ENCODE data around the gene FGG.

FGG gene

DNA sequence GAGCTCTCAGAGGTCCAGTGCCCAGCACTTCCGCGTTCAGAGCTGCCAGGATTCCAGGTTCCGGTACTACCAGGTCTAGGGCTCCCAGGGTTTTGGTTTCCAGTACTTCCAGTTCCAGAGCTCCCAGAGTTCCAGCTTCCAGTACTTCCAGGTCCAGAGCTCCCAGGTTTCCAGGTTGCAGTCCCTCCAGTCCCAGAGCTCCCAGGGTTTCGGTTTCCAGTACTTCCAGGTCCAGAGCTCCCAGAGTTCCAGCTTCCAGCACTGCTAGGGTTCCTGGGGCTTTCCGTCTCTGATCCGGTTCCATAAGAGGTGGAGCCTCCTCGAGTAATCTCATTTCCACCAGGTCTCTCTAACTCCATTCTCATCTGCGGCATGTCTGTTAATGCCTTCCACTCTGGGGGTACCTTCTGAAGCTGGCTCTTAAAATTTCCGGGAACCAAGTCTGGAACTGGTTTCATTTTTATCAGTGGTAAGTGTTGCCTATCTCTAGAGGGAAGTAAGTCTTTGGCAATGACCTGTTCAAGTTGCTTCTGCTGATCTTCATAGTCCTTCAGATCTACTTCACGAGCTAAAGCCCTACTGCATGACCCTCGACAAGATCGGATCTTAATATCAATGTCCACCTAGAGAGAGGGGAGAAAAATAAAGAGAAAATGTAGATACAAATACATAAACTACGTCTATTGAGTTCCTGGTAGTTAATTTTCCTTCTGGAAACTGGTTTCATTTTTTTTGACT, 26.0 kb downstream of the FGG start:
- DNase-seq (ENCODE audit: low read depth in 2 of 2) = no peak

- no peak for DNase-seq (ENCODE audit: low read depth in 2 of 2)
Measured at GRCh38 chr4:154585369-154586018, 27.0 kb downstream of the FGG start.

DNA sequence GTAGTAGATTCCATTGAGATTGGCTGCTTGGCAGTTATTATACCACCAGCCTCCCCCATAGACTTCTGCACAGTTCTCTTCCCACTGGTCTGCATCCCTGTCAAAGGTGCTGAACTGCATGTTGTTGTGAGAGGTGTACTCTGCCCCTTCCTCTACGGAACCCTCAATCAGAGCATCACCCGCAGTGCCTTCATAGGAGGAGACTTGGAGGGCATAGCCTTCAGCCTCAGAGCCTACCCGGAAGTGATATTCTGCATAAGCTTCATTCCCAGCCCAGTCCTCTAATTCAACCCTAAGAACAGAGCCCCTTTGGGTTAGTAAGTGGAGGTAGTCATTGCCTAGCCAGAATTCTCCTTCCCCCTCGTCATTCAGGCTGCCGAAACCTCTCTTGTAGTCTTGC, 28.2 kb downstream of the FGG start:
- no peak for DNase-seq (ENCODE audit: low read depth in 2 of 2)

DNA sequence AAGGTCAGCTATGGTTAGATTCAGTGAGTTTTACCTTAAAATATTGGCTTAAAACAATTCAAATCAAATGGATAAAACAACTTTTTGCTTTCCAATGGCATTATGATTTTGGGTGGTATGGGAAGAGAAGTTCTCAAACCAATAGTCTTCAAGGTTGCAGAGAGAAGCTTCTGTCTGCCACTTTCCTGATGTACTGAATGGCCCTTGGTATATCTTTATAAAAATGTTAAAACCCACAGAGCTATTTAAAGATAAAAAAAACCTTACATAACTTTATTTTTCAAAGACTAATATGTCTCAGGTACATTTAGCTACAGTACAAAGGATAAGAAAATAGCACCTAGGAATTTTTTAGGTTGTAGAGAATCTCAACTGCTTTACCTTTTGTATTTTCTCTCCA, 28.8 kb downstream of the FGG start:
- DNase-seq (ENCODE audit: low read depth in 2 of 2) = no peak

GRCh38 chr4:154583230-154583629, 29.2 kb downstream of the FGG start:
- no peak for DNase-seq (ENCODE audit: low read depth in 2 of 2)

DNA sequence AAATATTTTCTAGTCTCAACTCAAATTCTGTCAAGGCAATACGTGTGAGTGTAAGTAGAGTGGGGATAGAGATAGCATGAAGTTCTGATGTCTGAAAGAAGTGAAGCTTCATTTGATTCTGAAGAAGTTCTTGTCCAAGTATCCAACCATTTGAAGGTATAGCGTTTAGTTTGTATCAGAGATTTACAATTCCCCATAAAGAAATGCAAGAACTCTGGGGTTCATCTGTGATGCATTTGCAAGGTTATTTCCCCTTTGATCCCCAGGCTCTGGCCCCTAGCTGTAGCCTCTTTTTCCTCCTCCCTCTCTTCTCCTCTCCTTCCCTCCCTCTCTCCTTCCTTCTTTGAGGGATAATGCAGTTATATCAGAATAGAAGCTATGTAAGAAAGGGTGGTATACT, 29.7 kb downstream of the FGG start:
- no peak for DNase-seq (ENCODE audit: low read depth in 2 of 2)

GRCh38 chr4:154579927-154580326, 32.5 kb downstream of the FGG start:
- no peak for DNase-seq (ENCODE audit: low read depth in 2 of 2)

- DNase-seq (ENCODE audit: low read depth in 2 of 2) = no peak
Measured at GRCh38 chr4:154578919-154579318, 33.5 kb downstream of the FGG start.

GRCh38 chr4:154577324-154577723, 35.1 kb downstream of the FGG start:
- no peak for DNase-seq (ENCODE audit: low read depth in 2 of 2)

- DNase-seq (ENCODE audit: low read depth in 2 of 2) = no peak
Measured at GRCh38 chr4:154574311-154574710, 38.1 kb downstream of the FGG start.

DNA sequence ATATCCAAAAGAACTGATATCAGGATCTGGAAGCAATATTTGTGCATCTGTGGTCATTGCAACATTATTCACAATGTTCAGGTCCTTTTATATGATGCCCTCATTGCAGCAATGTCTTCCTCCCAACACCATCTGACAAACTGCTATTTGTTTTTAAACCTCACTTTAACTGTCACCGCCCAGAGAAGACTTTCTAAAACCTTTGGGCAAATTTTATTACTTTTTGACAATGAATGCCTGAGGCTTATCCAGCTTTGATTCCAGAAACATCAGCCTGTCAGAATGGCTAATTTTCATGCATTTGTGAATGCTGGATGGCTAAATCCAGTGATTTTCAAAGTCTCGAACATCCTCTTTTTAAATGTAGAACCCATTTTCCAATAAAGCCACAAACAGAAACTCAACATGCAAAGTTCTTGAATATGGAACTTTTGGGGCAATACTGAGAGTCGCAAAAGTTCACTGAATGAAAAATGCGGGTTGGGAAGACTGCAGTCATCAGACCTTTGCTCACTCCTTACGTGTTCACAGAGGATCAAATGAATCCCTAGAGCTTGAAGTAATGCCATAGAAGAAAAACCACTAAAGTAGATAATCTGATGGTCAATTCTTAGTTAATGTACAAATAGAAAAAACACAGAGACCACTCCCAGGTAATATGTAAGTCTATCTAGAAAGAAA, 39.1 kb downstream of the FGG start:
- no peak for DNase-seq (ENCODE audit: low read depth in 2 of 2)

- no peak for DNase-seq (ENCODE audit: low read depth in 2 of 2)
Measured at GRCh38 chr4:154569584-154569983, 42.9 kb downstream of the FGG start.

DNA sequence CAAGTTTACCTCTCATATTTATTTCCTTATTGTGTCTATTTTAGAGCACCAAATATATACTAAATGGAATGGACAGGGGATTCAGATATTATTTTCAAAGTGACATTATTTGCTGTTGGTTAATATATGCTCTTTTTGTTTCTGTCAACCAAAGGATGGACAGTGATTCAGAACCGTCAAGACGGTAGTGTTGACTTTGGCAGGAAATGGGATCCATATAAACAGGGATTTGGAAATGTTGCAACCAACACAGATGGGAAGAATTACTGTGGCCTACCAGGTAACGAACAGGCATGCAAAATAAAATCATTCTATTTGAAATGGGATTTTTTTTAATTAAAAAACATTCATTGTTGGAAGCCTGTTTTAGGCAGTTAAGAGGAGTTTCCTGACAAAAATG, 43.4 kb downstream of the FGG start:
- no peak for DNase-seq (ENCODE audit: low read depth in 2 of 2)

DNA sequence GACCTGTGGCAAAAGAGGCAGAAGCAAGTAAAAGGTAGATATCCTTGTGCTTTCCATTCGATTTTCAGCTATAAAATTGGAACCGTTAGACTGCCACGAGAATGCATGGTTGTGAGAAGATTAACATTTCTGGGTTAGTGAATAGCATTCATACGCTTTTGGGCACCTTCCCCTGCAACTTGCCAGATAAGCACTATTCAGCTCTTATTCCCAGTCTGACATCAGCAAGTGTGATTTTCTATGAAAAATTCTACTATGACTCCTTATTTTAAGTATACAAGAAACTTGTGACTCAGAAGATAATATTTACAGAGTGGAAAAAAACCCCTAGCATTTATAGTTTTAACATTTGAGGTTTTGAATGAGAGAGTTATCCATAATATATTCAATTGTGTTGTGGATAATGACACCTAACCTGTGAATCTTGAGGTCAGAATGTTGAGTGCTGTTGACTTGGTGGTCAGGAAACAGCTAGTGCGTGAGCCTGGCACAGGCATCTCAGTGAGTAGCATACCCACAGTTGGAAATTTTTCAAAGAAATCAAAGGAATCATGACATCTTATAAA, 45.7 kb downstream of the FGG start:
- no peak for DNase-seq (ENCODE audit: low read depth in 2 of 2)

DNA sequence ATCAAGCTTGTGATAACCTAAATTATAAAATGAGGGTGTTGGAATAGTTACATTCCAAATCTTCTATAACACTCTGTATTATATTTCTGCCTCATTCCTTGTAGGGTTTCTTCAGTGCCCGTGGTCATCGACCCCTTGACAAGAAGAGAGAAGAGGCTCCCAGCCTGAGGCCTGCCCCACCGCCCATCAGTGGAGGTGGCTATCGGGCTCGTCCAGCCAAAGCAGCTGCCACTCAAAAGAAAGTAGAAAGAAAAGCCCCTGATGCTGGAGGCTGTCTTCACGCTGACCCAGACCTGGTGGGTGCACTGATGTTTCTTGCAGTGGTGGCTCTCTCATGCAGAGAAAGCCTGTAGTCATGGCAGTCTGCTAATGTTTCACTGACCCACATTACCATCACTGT, 46.8 kb downstream of the FGG start:
- no peak for DNase-seq (ENCODE audit: low read depth in 2 of 2)

DNA sequence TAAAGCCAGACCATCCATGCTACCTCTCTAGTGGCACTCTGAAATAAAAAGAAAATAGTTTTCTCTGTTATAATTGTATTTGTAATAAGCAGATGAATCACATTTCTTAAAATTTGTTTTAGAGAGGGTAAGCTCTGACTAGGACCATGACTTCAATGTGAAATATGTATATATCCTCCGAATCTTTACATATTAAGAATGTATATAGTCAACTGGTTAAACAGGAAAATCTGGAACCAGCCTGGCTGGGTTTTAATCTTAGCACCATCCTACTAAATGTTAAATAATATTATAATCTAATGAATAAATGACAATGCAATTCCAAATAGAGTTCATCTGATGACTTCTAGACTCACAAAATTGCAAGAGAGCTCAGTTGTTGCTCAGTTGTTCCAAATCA, 48.1 kb downstream of the FGG start:
- no peak for DNase-seq (ENCODE audit: low read depth in 2 of 2)

DNA sequence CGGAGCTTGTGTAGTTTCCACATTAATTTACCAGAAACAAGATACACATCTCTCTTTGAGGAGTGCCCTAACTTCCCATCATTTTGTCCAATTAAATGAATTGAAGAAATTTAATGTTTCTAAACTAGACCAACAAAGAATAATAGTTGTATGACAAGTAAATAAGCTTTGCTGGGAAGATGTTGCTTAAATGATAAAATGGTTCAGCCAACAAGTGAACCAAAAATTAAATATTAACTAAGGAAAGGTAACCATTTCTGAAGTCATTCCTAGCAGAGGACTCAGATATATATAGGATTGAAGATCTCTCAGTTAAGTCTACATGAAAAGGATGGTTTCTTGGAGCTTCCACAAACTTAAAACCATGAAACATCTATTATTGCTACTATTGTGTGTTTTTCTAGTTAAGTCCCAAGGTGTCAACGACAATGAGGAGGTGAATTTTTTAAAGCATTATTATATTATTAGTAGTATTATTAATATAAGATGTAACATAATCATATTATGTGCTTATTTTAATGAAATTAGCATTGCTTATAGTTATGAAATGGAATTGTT, 49.7 kb downstream of the FGG start, which contains the start of gene FGB:
Gene FGB, plus strand, starts transcription at position 315 of the 558 bp plus-strand sequence. Its CDS starts 8 bp downstream, at position 323.
- no peak for DNase-seq (ENCODE audit: low read depth in 2 of 2)

DNA sequence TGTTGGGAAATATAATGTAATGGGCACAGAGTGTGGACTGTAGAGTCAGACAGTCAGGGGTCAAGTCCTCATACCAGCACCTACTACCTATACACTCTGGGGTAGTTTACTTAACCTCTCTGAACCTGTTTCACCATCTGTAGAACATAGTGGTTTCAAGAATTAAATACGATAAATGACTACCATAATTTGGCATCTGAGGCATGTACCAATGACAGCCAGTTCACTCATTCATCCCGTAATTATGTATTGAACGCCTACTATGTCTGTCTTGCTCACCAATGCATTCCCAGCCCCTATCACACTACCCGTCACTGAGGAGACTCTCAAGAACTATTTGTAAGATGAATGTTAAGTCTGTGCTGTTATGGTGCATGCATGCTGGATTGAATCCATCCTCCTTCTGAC, 51.6 kb downstream of the FGG start:
- no peak for DNase-seq (ENCODE audit: low read depth in 2 of 2)

- DNase-seq (ENCODE audit: low read depth in 2 of 2) = no peak
Measured at GRCh38 chr4:154560419-154560801, 52.0 kb downstream of the FGG start.

DNA sequence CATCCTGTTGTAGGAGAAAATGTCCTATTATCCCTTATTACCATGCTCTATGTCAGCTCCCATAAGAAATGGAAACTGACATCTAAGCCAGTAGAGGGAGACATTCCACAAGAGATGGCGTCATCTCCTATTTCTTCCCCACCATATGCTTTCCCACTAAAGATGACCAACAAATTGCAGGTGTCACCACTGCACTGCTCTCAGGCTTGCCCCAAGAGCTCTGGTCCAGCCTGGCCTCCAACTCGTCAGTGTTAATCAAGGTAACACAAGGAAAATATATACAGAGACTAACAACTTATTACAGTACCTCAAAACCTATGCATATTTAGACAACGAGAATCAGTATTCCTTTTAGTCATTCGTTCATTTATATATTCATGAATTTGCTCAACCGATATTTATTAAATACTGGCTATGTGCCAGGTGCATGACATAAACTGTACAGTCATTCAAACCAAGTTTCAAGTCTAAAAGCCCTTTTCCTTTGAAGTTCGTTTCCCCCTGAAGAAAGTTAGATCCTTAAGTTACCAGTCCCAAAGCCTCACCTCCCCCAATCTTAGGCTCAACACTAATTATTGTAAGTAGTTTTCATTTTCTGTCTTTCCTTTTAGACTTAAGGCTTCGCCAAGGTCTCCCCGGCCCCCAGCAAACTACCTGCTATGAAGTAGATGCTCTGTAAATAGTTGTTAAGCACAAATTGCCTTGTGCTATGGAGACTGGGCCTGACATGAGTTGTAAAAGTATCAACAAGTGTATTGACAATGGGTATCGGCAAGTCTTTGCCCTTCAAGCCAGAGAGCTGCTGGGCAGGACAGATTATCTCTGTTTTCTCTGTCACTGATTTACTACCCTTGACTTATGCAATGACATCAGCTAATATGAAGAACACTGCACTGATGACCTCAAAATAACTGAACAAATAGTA, 52.7 kb downstream of the FGG start:
- no peak for DNase-seq (ENCODE audit: low read depth in 2 of 2)

DNA sequence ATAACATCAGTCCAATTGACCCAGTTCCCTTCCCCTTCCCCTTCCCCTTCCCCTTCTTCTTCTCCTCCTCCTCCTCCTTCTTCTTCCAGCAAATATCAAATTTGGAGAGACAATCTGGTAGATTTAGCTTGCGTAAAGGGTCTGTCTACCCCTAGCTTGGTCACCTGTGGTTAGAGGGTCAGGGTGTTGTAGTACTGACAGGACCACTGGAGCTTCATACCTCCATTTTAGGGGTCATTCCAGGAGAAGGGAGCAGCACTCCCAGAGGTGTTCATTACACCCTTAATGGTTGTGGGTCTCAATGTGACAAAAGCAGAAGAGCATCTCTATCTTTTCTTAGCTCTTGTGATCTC, 53.3 kb downstream of the FGG start:
- no peak for DNase-seq (ENCODE audit: low read depth in 2 of 2)

Data from stimulated activated CD4-positive, alpha-beta T cell treated with anti-CD3 and anti-CD28 coated beads, Interleukin-4, amount 100 ng/mL, for 48 hours (primary cell).